Measurements from ENCODE around the gene SCNN1B. TPM values are rescaled to one million over a fixed set of nuclear protein-coding genes. Genes with fewer than 3 reads are reported as not detected.
"Not testable (repeated sequence)": the region's sequence is repeated elsewhere in the genome, so short reads cannot be mapped to it uniquely, and the experiment has no call there.

Gene SCNN1B
- total RNA-seq, 1 donor from 2014 or later: 68.1 TPM

DNA sequence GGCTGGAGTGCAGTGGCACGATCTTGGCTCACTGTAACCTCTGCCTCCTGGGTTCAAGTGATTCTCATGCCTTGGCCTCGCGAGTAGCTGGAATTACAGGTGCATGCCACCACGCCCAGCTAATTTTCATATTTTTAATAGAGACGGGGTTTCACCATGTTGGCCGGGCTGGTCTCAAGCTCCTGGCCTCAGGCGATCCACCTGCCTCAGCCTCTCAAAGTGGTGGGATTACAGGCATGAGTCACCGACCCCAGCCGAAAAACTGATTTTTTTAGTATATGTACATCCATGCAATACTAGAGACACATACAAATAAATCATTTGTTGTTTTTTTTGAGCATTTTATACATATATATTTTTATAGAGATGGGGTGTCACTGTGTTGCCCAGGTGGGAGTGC is 79.6 kb downstream of the SCNN1B start:
- ATAC-seq: not testable (repeated sequence)

DNA sequence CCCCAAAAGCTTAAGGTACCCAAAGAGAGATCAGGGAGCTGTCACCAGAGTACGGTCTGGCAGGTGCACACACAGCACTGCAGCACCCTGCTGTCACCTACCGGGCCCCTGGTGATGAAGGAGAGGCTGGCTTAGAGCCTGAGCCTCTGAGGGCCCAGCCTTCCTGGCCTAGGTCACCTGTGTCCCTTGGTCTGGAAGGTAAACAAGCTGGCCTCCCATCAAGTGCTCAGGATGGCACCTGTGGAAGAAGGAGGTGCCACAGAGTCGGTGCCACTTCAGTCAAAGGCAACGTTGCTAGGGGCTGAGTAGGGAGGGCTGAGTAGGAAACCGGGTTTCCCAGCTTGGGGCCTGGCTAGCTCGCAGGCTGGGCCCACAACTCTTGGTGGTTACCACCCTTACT is 80.2 kb downstream of the SCNN1B start:
- ATAC-seq: no peak

DNA sequence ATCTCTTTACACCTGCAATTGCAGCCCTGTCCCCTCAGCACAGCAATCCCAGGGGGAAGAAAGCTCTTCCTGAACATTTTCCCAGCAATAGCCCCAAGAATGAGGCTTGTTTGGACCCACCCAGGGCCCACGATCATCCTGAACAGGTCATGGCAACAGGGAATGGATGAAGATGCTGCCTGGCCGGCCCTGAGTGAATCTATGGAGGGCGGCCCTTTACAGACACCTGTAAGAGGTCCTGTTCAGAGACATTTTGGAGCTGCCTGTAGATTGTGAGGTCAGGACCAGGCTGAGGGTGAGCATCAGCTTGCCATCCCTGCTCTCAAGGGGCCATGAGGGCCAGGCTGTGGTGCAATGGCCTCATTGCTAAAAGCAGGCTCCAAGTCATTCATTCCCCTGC is 81.8 kb downstream of the SCNN1B start:
- ATAC-seq: no peak

DNA sequence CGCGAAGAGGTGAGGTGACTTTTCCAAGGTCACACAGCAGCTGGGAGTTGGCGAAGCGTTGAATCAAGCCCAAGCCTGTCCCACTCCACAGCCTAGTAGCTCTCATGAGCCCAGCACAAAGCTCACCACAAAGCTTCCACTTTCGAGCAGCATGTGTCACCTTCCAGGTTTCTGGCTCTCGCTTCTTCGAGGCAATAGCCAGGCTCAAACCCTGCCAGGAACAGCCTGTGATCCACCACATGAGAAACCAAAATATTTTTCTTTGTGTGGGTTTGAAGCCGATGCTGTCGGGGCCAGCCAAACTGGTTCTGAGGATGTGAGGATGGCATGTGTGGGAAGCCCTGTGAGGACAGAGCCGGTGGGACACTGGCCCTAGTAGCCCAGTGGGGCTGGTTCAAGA is 82.8 kb downstream of the SCNN1B start:
- peak; percentile 83 for ATAC-seq

- ATAC-seq: no peak
Observed at GRCh38 chr16:23385441-23385840, 83.3 kb downstream of the SCNN1B start.

DNA sequence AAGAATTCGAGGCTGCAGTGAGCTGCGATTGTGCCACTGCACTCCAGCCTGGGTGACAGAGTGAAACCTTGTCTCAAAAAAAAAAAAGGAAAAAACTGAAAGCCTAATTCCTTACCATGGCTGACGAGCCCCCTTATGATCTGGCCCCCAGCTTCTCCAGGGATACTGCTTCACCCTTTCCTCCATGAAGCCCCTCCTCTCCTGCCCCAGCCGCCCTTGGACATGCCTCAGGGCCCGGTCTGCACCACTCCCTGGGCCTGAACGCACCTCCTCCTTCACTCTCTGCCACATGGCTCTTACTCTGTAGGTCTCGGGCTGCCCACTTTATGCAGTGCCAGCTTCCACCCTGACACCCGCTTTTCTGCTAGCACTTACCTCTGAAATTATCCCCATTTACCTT is 85.6 kb downstream of the SCNN1B start:
- no peak for ATAC-seq

DNA sequence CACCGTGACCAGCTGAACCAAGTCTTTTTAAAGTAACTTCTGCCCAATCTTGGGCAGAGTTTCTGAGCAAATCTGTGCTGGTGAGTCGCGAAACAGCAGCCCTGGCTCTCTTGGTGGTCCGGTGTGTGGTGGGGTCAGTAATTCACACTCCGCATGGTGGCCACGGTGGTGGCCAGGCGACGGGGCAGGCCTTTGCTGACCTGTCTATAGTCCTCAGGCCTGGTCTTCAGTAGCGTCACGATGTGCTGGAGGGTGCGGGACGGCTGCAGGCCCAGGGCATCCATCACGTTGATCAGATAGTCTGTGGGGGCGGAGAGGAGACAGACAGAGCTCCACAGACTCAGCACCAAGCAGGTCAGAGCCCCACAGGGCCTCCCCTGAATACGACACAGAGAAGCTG is 86.7 kb downstream of the SCNN1B start:
- ATAC-seq: no peak

DNA sequence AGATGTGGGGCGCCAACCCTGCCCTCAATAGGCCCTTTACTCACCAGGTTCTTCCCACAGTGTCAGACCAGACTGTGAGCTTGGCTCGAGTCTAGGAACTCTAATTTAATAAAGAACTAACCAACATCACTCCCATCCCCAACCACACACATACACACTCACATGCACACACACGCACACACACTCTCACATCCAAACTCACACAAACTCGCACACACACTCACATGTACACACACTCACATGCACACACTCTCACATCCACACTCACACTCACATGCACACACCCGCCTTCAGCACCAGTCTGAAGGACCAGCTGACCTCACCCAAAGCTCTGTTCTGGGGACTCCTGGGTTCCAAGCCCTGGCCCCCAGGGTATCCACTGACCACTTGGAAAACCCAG is 87.1 kb downstream of the SCNN1B start:
- no peak for ATAC-seq

DNA sequence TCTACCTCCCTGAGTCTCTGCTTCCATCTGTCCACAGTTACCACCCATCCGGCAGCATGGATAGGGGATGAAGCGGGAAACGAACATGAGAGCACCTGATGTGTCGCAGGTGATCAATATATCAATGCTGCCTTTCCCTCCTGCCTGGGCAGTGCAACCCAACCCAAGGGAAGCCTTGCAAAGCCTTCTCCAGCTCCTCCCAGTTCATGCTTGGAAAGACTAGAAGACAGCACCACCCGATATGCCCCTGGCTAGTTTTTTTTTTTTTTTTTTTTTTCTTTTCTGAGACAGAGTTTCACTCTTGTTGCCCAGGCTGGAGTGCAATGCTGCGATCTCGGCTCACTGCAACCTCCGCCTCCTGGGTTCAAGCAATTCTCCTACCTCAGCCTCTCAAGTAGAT is 87.8 kb downstream of the SCNN1B start:
- ATAC-seq: not testable (repeated sequence)

DNA sequence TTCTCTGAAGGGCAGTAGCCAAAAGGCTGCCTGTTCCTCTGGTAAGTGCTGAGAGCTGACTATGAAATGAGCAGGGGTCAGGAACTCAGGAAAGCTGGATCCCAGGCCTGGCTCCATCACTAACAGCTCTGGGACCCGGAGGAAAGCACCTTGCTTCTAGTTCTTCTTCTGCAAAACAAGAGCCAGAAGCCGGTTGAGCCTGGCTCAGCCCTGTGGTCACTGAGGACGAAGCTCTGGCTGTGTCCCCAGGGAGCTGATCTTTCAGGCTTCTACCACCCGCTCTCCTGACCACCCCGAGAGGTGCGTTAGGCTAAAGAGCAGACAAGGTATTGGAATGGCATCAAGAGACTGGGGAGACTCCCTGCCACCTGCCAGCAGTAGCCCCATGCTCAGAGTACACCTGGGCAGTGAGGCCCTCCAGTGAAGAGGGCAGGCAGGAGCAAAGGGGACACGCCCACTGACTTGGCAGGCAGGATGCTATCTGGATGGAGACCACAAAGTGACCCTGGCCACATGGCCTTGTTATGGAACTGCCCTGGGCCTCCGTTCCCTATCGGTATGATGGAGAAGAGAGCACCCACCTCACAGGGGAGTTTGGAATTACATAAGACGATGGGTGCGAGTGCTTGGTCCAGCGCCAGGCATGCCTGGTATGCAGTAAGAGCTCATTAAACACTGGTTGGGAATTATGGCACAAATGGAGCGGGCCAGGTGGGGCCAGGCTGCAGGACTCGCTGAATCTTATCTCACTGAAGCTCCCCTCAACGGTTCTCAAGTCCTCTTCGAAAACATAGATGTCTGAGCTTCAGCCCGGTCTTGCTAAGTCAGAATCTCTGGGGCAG is 89.5 kb downstream of the SCNN1B start:
- no peak for ATAC-seq

- ATAC-seq: no peak
Observed at GRCh38 chr16:23392223-23392600, 90.1 kb downstream of the SCNN1B start.

DNA sequence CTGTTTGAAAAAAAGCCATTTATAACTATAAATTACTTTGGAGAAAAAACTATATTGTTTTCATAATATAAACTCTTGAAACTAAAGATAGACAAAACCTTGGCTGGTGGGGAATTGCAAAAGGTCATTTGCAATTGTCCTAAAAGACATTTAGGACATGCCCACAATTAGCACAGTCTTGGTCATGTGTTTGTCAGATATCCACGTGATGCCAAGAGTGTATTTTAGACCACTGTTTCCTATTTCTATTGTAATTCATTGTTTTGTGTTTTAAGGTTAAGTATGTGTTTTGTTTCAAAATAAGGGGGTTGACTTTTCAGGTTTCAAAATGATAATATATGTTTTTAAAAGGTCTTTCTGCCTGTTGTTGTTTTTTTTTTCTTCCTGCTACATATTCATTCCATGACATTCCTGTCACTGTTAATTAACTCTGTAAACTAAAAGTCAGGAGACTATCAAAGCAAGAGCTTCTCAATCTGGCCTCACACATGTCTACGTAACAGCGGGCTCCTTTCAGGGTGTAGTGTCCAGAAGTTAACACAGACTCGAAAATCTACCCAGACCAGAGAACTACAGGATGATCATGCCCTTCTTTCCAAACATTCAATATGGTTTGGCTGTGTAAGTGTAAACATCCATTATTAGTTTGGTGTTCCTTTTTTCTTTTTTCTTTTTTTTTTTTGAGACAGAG is 92.2 kb downstream of the SCNN1B start:
- ATAC-seq: no peak

- no peak for ATAC-seq
Observed at GRCh38 chr16:23395732-23396131, 93.6 kb downstream of the SCNN1B start.

DNA sequence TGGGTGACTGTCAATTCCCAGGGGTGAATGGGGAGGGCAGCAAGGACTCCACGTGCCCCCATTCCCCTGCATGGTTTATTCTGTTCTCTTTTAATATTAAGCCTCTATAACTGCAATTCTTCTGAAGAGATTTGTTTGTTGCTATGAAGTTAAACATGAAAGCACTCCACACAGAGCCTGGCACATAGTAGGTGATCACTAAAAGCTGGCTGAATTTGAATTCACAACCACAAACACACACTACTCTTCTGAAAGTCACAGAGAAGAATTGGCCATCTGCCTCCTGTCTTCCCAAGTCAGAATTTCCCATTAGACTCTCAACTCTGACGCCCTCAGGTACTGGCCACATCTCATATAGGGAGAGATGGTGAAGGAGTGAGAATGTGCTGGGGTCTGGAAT is 95.4 kb downstream of the SCNN1B start:
- ATAC-seq: no peak

DNA sequence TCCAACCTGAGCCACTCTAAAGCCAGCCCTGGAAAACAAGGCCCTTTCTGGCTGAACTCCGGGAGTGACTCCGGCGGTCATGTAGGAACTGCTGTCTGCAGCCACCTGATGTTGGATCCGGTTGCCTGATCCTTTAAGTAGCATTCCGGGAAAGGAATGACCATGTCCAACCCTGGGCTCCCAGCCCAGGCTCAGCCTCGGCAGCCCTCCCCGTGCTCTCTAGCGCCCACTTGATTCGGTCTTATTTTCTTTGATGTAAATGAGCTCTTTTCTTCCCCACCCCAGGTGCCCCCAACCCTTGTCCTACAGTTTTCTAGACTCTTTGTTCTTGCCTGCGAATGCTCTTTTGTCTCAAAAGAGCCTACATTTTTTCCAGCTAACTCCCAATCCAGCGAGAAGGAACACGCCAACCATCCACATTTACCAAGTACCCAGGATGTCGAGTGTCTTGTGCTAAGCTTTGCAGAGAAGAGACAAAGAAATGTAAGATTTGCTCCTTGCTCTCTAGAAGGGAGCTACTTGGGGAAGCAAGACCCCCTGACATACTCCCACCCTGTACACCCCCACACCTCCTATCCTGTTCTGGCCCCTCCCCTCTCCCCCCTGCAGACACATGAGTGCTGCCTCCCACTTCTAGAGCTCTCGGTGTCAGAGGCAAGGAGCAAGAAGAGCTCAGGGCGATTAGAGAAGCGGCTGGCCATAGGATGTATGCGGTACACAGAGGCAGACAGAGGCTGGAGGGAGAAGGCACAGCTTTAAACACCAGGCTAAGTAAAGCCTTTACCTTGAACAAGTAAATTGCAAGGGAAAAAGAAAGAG is 97.1 kb downstream of the SCNN1B start:
- no peak for ATAC-seq

- not testable (repeated sequence) for ATAC-seq
Observed at GRCh38 chr16:23400447-23400846, 98.3 kb downstream of the SCNN1B start.

- no peak for ATAC-seq
Observed at GRCh38 chr16:23401139-23401538, 99.0 kb downstream of the SCNN1B start.

DNA sequence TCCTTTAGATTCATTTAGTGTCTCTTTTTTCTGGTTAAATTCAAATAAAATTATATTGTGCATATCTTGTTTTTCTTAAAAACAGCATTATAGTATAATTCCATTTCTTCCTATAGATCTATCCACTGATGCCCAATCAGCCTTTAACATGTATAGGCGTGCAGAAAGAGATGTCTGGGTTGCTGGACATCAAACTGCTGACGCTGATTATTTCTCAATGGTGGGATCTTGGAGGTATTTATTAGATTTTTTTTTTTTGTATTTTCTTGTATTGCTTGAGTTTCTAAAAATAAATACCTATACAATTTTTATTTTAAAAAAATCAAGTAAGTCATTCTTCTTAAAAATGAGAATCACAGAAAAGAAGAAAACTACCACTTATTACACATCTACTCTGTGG is 100.0 kb downstream of the SCNN1B start:
- no peak for ATAC-seq

- ATAC-seq: no peak
Observed at GRCh38 chr16:23403547-23403946, 101.4 kb downstream of the SCNN1B start.

DNA sequence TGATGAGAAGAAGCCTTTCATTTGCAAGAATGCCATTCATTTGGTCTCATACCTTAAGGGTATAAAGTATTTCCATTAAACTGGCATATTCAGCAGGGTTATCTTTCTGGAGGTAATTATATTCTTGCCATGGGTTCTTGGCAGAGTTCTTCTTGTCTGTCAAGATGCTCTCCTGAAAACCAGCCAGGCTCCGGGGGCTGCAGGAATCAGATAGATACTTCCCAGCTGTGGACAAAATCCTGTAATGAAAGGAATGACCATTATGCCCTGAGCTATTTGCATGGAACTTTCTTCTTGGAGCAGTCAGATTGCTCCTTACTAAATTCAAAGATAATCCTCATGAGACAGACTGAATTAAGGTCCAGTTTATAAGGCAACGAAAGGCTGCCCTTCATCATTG is 103.9 kb downstream of the SCNN1B start:
- ATAC-seq: no peak

- no peak for ATAC-seq
Observed at GRCh38 chr16:23406546-23407240, 104.6 kb downstream of the SCNN1B start.

- no peak for ATAC-seq
Observed at GRCh38 chr16:23407436-23408127, 105.5 kb downstream of the SCNN1B start.
